Esophagus squamous epithelium (tissue), 4 donors: ENCODE results near the gene GPC6.

Source experiments
- POLR2A ChIP-seq, 4 donors: fragments of 450-650 bp; IDR thresholded peaks; one replicate each; pipeline ENCODE4 v1.6.1; 2017; ENCODE audit warnings: antibody characterized with exemption in 4 of 4, mild to moderate bottlenecking in 4 of 4, moderate library complexity in 3 of 4
- TF ChIP-seq, protein P1 (sequence below), 6 experiments: fragments of 450-650 bp in 4 of 6; fragments of 200-600 bp in 2 of 6; sonication (generic) in 2 of 6; IDR thresholded peaks; one replicate each; pipeline ENCODE4 v1.5.1; 2016 to 2019; ENCODE audit warnings: antibody characterized with exemption in 6 of 6, mild to moderate bottlenecking in 4 of 6, moderate library complexity in 4 of 6

DNA sequence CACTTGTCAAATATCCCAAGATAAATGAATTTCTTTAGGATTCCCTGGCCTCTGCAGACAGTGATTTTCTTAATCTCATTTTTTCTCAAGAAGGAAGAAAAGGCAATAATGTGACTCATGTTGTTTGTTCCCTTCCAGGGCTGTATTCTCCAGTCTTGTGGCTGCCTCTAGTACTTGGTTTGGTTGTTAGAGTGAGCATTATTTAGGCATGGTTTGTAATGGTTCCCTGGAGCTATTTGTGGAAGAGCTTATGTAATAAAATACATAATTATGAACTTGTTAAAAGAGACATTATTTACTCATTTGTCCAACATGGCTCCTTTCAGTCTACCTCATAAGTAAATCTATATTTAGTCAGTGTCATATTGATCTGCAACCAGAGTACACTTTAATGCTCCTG lies 982.5 kb downstream of the GPC6 start:
- TF ChIP-seq POLR2A (IDR thresholded peaks at IDR 0.05), result no peak
- TF ChIP-seq, protein P1, sequence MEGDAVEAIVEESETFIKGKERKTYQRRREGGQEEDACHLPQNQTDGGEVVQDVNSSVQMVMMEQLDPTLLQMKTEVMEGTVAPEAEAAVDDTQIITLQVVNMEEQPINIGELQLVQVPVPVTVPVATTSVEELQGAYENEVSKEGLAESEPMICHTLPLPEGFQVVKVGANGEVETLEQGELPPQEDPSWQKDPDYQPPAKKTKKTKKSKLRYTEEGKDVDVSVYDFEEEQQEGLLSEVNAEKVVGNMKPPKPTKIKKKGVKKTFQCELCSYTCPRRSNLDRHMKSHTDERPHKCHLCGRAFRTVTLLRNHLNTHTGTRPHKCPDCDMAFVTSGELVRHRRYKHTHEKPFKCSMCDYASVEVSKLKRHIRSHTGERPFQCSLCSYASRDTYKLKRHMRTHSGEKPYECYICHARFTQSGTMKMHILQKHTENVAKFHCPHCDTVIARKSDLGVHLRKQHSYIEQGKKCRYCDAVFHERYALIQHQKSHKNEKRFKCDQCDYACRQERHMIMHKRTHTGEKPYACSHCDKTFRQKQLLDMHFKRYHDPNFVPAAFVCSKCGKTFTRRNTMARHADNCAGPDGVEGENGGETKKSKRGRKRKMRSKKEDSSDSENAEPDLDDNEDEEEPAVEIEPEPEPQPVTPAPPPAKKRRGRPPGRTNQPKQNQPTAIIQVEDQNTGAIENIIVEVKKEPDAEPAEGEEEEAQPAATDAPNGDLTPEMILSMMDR (IDR thresholded peaks at IDR 0.05), result no peak
